ENCODE data around the gene PRG2. TPM values are rescaled to one million over a fixed set of nuclear protein-coding genes. Genes with fewer than 3 reads are reported as not detected.

Gene PRG2
- total RNA-seq, 4 donors from 2014 or later, result 1.0 TPM; not detected in 3

DNA sequence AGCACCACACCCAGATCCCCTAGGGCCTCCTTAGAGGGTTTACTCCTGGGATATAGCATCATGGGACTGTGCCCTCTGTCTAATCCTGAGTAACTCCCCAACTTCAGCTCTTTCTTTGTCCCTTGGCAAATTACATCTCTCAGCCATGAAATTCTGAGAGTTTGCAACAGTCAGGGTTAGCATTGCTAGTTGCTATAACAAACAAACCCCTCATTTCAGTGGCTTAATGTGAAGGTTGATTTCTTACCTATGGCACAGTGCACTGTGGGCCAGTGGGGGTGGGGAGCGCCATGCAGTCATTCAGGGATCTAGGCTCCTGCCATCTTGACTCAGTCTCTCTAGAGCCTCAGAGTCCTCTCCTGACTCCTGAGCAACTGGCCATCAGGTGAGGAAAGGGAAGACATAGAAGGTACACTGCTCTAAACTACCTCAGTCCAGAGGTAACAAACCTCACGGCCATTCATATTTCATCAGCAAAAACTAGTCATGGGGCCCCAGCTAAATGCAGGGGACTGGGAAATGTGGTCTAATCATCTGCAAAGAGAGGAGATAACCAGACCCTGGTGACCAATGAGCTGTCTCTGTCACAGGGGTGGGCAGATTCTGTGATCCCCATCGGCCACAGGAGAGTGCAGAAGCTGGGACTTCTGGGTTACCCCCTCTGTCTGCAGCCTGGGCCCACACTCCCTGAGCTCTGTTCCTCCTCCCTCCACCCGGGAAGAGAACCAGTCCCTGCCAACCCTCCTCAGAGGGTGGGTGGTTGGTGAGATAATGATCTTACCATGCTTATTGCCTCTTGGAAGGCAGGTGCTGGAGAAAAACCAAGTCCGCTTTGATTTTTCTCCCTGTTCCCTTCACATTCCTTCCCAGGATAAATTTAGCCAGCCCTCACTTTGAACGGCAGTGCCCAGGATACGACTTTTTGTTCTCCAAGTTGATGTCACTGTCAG is 27.0 kb downstream of the PRG2 start:
- TF ChIP-seq, protein P1, sequence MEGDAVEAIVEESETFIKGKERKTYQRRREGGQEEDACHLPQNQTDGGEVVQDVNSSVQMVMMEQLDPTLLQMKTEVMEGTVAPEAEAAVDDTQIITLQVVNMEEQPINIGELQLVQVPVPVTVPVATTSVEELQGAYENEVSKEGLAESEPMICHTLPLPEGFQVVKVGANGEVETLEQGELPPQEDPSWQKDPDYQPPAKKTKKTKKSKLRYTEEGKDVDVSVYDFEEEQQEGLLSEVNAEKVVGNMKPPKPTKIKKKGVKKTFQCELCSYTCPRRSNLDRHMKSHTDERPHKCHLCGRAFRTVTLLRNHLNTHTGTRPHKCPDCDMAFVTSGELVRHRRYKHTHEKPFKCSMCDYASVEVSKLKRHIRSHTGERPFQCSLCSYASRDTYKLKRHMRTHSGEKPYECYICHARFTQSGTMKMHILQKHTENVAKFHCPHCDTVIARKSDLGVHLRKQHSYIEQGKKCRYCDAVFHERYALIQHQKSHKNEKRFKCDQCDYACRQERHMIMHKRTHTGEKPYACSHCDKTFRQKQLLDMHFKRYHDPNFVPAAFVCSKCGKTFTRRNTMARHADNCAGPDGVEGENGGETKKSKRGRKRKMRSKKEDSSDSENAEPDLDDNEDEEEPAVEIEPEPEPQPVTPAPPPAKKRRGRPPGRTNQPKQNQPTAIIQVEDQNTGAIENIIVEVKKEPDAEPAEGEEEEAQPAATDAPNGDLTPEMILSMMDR (IDR thresholded peaks at IDR 0.05; ENCODE audit: low read depth), result no peak

GRCh38 chr11:57361926-57362325 is 28.5 kb downstream of the PRG2 start:
- TF ChIP-seq, protein P1 (IDR thresholded peaks at IDR 0.05; ENCODE audit: low read depth), result no peak

GRCh38 chr11:57360991-57361390 is 29.5 kb downstream of the PRG2 start:
- TF ChIP-seq, protein P1 (IDR thresholded peaks at IDR 0.05; ENCODE audit: low read depth), result no peak

DNA sequence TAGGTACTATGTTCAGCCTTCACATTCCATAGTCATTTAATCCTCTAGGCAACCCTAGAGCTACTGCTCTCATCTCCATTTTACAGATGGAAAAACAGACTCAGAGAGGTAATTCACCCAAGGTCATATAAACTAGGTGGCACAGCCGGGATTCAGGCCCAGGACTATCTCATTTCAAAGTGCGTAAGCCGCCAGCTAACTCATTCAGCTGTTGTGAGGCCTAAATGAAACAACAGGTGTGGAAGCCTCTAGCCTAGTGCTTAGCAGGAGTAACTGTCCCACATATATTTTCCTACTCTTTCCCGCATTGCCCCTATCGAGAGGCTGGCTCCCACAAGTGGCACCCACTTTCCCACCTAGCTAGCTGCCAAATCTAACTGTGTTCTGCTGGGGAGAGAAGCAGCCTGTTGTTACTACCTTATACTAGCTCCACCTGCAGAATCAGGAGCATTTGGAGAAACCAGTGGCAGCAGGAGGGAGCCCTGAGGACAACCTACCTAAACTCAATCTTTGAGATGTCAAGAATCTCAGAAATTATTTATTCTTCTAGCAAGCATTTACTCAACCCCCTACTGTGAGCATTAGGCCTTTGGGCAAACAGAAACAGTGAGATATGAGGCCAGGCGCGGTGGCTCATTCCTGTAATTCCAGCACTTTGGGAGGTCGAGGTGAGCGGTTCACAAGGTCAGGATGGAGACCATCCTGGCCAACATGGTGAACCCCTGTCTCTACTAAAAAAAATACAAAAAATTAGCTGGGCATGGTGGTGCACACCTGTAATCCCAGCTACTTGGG is 30.4 kb downstream of the PRG2 start:
- TF ChIP-seq, protein P1 (IDR thresholded peaks at IDR 0.05; ENCODE audit: low read depth), result no peak

GRCh38 chr11:57359396-57359795 is 31.1 kb downstream of the PRG2 start:
- TF ChIP-seq, protein P1 (IDR thresholded peaks at IDR 0.05; ENCODE audit: low read depth), result no peak

DNA sequence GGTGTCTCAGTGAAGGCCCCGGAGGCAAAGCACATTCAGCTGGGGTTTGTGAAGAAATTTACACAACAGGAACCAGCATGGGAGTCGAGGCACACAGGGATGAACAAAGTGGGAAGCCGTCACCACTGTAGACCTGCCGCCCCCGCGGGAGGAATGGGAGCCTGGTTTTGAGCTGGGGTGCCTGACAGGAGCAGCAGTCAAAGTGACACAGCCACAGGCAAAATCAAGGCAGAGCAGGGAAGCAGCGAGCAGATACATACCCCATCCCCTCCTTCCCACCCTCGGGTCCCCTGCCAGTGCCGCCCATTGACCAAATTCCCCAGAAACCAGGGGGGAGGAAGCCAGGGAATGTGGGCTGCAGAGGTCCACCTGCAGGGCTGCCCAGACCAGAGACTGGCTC is 31.5 kb downstream of the PRG2 start:
- TF ChIP-seq, protein P1 (IDR thresholded peaks at IDR 0.05; ENCODE audit: low read depth), result no peak

GRCh38 chr11:57358543-57358961 is 31.9 kb downstream of the PRG2 start:
- TF ChIP-seq, protein P1 (IDR thresholded peaks at IDR 0.05; ENCODE audit: low read depth), result no peak

All from subcutaneous adipose tissue (tissue), 4 donors.